Measurements from ENCODE around the gene CARS1. TPM values are rescaled to one million over a fixed set of nuclear protein-coding genes. Genes with fewer than 3 reads are reported as not detected.
A peak's percentile ranks its signal among the peaks of the same experiment; 100 is the strongest.

The CARS1 gene
- total and polyA plus RNA-seq, 9 of the 15 experiments (the other 6 are each of a cell fraction or from before 2014, with no cell fraction given) = 14.4 to 106 (median 73.6) TPM

GRCh38 chr11:2987881-2988861 lies 69.1 kb downstream of the CARS1 start (continued):
- TF ChIP-seq KDM2B (CRISPR knock-in tag; IDR thresholded peaks at IDR 0.05) (no peak), MNT (conservative IDR thresholded peaks at IDR 0.05) (no peak; a peak in 1 of 4 replicates), NFE2 (IDR thresholded peaks at IDR 0.05; ENCODE audit: low read depth) (peak; percentile 80), EHMT2 (IDR thresholded peaks at IDR 0.05) (no peak), ZNF449 (CRISPR knock-in tag; IDR thresholded peaks at IDR 0.05) (no peak), DMBX1 (CRISPR knock-in tag; IDR thresholded peaks at IDR 0.05; ENCODE audit: borderline replicate concordance) (no peak), NR3C1 (CRISPR knock-in tag; IDR thresholded peaks at IDR 0.05) (no peak), ARID3B (CRISPR knock-in tag; IDR thresholded peaks at IDR 0.05; ENCODE audit: borderline replicate concordance) (no peak), SMARCC2 (IDR thresholded peaks at IDR 0.05; ENCODE audit: low read depth) (0 out of 2 replicates have a peak, but pooled peaks have one; percentile 30), ADNP (tag; IDR thresholded peaks at IDR 0.05) (no peak), DPF2 (IDR thresholded peaks at IDR 0.05) (peak; percentile 55; the same call in 1 of the 2 replicates), PHB2 (IDR thresholded peaks at IDR 0.05; ENCODE audit: low read depth) (no peak), MAFK (IDR thresholded peaks at IDR 0.05; ENCODE audit: low read length) (peak; percentile 74; the same call in 1 of the 2 replicates), TOE1 (IDR thresholded peaks at IDR 0.05; ENCODE audit: borderline replicate concordance) (no peak), TOE1 (CRISPR knock-in tag; IDR thresholded peaks at IDR 0.05; ENCODE audit: borderline replicate concordance, low read depth) (no peak), MAFG (tag; conservative IDR thresholded peaks at IDR 0.05) (peak; percentile 94), NFIC (IDR thresholded peaks at IDR 0.05) (no peak), MAFF (IDR thresholded peaks at IDR 0.05; ENCODE audit: low read length) (peak; percentile 85), MEF2D (tag; conservative IDR thresholded peaks at IDR 0.05; ENCODE audit: low read depth) (no peak)
